Measurements from ENCODE around the gene FAM151A.

The FAM151A gene

DNA sequence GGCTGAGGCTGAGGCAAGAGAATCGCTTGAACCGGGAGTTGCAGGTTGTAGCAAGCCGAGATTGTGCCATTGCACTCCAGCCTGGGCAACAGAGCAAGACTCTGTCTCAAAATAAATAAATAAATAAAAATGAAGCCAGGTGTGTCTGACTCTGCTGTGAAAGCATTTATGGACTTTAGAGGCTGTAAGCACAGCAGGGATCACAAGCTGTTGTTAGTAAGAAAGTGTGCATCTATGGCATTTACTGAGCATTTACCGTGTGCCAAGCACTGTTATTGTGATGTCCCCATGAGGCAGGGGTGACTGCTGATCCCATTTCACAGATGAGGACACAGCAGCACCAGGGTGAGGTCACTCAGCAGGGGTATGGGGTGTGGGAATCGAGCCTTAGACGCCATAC lies 20.1 kb downstream of the FAM151A start:
- no peak for DNase-seq

DNA sequence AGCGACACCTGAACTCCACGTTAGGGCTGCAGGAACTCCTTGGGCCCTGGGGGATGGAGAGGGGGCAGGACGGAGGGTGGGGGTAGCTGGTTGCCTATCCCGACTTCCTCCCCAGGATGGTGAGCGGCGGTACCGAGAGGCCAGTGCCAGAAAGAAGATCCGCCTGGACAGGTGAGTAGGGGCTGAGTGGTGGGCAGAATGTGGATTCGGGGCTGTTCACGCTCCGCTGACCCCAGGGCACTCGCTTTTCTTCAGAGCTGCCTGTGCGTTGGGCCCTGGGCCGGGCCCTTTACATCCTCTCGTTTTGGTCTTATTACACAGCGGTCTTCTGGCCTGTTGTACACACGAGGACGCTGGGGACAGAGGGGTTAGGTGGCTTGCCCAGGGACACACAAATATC lies 20.8 kb downstream of the FAM151A start:
- no peak for DNase-seq

DNA sequence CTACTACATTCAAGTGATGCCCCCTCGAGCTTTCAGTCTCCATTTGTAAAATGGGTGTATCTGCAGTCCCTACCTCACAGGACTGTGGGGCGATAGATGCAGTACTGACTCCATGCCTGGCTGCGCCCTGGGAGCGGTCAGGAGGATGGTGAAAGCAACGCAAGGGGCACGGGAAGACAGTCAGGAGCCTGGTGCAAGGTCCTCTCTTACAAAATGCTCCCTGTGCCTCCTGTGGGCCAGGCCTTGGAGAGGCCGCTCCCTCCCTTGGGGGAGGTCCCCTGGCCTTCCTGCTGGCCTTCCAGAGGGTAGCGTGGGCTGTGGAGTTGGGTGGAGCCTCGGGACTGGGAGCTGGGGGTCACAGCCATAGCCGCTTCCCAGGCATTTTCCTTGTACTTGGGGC lies 21.6 kb downstream of the FAM151A start:
- no peak for DNase-seq

DNA sequence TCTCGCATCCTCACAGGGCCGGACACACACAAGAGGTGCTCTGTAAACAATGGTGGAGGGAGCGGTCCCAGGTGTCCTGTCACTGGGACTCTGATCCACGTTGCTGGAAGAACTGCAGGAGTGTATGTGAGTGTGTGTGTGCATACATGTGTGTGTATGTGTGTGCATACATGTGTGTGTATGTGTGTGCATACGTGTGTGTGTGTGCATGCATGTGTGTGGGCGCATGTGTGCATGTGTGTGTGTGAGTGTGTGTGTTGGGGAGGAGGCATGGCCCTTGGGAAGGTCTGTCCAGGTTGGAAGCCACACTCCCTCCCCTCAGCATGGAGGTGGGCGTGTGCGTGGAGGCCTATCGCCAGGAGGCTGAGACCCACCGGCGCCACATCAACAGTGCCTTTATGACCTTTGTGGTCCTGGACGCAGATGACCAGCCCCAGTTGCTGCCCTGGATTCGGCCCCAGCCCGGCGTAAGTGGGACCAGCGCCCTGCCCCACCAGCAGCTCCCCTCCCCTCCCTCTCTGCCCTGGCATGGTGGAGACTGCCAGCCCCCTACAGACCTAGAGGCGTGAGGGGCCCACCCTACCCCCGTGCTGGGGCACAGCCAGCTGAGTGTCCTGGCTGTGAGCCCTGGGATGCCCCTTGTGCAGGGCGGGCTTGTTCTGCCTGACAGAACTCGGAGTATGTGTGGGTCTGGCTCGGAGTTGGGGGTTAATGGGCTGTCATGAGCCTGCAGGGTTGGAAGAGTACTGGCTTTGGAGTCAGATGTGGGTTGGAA lies 22.2 kb downstream of the FAM151A start:
- DNase-seq, result no peak

DNA sequence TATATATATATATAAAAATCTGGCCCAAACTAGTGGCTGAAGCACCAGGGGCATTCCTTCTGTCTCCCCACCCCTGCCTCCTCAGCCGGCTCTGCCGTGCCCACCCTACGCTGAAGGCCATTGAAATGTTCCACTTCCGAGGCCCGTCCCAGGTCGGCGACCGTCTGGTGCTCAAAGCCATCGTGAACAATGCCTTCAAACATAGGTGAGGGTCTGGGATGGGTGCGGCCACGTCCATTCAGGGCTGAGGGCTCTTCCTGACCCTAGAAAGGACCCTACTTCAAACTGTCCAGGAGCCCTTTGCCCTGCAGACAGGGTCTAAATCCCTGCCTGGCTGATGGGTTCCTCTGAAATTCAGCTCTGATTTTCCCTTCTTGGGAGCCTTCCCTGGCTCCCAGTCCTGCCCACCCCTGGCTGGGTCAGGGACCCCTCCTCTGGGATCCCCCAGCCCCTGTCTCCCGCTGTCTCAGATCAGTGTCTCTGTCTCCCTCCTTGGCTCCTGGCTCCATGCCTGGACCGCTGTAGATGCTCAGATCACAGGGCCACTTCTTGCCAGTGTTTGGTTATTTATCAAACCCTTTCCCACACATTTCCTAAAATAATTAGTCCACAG lies 24.0 kb downstream of the FAM151A start:
- no peak for DNase-seq

DNA sequence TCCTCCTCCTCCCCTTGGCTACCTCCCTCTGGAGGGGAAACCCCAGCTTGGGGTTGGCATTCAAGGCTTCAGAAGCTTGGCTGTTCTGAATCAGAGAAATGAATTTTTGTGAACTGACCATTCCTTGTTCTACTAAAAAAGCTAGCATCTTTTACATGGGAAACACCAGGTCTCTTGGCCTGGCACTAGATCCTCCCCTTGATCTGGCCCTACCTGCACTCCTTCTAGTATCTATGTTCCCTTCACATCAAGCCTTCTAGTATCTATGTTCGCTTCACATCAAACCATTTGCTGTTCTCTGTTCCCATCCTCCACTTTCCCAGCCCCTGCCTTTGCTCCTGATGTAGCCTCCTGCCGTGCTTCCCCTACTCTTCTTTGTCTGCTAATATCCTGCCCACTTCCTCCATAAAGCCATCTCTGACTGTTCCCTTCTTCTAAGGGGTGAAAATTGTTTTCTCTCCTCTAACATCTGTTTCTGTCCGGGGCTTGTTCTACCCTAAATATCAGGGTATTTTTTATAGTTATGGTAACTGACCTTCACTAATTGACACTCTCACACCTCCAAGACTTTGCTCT lies 25.8 kb downstream of the FAM151A start:
- DNase-seq, result no peak

DNA sequence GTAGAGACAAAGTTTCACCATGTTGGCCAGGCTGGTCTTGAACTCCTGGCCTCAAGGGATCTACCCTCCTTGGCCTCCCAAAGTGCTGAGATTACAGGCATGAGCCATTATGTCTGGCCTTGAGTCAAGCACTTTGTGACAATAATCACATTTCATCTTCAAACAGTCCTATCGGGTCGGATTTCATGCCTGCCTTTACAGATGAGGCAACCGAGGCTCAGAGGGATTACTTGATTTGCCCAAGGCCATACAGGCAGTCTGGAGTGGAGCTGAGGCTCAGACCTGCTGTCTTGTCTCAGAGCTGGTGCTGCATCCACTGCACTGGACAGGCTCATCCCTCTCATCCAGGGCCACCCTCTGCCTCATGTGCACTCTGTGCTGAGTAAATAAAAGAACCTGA lies 26.6 kb downstream of the FAM151A start:
- no peak for DNase-seq

DNA sequence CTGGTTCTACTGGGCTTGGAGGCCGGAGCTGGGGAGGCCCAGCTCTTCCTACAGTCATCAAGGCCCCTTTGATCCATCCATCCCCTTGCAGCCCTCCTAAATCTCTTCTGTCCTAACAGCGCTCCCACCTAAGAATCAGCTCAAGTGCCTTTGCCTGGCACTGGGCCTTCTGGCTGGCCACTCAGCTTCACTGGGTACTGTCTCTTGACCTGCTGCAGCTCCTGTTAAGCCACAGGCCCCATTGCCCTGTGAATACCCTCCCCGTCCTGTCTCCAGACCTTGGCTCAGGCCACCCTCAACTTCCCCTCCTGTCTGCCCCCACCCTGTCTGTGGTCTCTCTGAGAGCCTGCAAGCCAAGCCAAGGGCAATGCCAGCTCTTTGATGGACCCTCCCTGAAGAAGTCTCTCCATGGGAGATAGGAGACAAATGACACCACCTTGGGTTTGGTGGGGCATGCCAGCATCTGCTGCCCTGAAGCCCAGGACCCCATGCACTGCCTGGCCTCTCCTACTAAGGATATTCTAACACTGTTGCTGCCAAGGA lies 27.3 kb downstream of the FAM151A start:
- no peak for DNase-seq

DNA sequence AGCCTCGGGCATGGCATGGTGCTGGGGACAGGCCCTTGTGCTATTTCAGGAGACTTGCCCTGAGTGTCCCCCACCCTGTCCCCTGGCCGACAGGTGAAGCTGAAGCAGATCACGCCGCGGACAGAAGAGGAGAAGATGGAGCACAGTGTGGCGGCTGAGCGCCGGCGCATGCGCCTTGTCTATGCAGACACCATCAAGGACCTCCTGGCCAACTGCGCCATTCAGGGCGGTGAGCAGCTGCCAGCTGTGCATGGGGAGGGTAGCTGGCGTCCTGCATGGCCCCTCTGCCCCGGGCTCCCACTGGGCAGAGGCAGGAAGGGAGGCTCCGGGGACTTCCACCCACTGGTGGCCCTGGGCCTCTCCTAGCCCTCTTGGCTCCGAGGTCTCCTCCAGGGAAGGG lies 28.9 kb downstream of the FAM151A start:
- DNase-seq, result no peak

DNA sequence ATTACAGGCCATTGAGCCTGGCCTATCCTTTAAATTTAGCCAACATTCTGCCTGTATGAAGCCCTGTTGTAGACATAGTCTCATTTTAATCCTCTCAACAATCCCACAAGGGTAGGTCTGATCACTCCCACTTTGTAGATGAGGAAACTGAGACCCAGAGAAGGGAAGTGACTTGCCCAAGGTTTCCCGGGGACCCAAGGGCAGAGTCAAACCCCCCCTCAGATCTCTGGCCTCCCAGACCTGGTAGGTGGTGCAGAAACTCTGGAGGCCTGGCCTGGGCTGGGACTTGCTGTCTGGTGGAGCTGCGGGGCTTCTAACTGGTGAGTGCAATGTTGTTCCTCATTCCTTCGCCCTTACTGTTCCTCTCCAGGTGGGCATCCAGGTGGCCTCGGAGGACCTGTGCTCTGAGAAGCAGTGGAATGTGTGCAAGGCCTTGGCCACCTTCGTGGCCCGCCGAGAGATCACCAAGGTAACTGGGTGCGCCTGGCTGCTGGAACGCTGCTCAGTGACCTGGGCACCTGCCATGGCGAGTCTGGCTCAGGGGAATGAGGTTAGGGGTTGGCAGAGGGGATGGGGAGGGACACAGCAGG lies 29.7 kb downstream of the FAM151A start:
- no peak for DNase-seq

DNA sequence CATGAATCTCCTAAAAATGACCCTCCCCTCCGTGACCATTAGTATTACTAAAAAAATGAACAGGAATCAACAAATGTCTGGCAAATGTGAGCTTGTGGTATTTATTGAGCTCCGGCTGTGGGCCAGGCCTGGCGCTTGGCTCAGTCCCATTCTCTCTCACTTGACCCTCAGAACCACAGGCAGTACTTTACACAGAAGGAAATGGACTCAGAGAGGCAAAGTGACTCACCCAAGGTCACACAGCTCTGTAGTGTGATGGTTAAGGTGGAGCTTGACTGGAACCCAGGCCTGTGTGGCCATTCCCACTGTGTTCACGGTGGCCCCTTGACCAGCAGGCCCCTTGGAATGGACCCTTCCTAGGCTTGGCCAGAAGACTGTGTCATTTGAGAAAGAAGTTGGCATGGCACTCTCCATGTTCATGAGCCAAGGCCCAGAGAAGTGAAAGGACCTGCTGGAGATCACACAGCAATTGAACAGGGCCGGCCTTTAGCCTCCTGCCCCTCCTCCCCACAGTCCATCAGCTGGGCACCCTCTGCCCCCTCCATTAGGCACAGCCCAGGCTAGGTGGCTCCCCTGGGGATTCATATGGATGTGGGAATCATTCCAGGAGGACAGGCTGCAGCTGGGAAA lies 32.1 kb downstream of the FAM151A start:
- DNase-seq, result no peak

DNA sequence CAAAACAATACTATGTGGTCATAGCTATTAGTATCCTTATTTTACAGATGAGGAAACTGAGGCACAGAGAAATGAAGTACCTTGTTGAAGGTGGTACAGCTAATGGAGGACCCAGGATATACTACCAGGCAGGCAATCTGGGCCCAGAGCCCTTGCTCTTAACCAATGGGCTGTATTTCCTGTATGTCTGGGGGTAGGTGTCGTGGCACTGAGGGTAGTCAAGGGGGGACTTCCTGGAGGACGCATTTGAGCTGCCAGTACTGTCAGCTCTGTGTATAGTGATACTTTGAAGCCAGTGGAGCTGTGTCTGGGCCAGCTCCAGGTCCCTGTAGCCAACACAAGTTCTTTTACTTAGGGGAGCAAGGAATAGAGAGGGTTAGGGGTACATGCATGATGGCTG lies 34.9 kb downstream of the FAM151A start:
- DNase-seq, result no peak

DNA sequence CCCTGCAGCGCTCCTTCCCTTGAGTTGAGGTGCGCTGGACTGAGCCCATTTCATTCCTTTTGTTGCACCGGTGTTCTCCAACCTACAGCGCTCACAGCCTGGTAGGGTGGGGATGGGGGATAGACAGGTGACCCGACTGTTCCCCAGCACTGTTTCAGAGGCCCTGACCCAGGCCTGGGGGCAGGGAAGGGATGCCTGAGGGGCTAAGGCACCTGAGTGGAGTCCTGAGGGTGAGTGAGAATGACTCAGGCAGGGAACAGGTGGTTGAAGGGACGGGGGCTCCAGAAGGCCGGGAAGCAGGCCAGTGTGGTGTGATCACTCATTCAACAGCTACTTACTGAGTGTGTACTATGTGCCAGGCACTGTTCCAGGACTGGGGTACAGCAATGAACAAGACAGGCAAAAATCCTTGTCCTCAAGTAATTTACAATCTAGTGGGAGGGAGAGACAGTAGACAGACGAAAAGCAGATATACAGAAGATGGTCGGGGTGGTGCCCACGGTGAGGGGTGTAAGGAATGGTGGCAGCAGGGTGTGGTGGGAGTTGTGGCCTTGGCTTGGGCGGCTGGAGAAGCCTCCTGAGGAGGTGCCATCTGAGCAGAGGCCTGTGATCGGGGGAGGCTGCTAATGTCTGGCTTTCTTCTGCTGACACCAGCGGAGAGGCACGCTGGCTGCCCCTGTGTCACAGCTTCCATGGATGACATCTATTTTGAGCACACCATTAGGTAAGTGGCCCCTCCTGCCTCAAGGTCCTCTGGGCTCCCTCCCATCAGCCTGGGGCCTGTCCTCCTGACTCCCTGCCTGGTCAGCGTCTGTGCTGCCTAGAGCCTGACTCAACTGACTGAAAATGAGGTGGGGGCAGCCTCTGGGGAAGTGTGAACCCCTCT lies 37.9 kb downstream of the FAM151A start:
- DNase-seq, result no peak

DNA sequence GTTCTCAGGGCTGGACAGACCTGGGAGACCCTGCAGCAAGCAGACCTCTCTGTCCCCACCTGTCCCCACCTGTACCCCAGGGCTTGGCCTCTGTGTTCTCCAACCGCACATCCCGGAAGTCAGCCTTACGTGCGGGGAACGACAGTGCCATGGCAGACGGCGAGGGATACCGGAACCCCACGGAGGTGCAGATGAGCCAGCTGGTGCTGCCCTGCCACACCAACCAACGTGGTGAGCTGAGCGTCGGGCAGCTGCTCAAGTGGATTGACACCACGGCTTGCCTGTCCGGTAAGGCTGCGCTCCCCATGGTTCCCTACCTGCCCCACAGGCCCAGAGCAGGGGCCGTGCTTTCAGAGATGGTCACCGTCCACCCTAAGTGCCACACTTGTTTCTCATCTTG lies 38.8 kb downstream of the FAM151A start:
- no peak for DNase-seq

DNA sequence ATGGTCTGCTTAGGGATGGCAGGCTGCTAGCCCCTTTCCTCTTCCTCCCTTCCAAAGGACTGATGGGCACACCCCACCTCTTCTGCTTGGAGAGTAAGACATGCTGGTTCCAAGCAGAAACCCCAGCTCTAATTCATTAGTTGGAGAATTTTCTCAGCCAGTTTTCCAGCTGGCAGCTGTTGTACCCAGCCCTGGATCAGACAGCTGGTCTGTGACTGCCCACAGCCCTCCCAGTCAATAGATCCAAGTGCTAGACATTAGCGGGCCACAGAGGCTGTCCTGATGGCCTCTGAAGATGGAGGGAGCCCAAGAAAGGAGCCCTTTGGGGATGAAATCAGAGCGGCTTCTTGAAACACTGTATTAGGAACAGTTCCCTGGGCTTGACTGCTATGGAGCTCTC lies 39.5 kb downstream of the FAM151A start:
- no peak for DNase-seq

DNA sequence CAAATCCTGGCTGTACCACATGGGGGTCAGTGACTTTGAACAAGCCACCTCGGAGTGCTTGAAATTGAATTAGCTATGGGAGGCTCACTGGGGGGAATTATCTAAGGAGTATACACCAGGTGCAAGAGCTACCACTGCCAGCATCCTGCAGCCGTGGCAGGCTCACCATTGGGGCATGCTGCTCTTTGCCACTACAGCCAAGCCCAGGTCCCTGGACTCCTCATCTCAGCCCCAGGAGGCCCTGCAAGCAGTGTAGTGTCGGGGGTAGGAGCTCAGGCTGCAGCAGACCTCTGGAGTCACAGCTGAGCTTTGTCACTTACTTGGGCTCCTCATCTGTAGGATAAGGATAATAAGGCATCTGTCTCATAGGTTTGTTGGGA lies 40.0 kb downstream of the FAM151A start:
- DNase-seq, result no peak

DNA sequence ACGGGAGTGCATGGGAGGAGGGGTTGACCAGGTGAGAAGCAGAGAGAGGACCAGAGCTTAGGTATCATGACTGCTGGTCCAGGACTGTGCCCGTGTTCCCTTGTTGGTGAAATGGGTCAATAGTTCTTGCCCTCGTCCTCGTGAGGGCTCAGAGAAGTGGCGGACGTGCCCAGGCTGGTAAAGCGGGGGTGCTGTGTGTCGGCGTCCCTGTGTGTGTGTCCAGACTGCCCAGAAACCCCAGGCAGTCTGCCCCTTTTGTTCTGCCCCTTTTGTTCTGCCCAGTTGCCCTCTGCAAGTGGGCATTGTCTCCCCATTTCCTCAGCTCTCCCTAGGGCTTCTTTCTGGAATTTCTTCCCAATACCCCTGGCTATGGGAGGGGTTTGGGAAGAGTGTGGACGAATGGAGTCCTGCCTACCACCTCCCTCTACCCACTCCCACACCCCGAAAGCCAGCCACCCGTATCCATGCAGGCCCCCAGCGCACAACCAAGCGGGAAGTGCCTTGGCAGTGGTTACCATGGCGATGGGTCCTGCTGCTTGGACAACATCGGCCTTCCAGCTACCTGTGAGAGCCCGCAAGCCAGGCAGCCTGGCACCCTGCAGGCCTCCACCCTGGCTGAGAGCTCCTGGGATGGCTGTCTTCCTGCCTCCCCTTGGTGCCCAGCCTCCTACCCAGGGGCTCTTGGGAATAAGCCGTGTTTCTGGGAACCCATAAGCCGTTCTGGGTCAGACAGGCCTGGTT lies 40.6 kb downstream of the FAM151A start:
- DNase-seq, result no peak

DNA sequence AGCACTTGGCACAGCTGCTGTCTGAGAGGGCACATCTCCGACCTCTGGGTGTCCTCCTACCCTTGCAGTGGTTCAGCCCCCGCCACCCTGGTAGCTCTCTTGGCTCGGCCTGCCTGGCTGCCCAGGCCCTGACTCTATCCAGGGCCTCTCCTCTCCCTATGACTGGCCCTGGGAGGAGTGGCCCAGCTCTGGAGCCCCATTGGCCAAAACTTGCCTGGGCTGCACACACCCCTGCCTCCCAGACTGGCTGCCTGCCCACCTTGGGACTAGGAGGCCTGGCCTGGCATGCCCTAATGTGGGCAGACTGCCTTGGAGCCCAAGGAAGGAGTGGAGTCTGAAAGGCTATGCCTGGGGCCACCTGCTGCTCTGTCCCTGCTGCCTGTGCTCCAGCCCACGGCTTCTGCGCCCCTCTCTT lies 41.7 kb downstream of the FAM151A start:
- no peak for DNase-seq

DNA sequence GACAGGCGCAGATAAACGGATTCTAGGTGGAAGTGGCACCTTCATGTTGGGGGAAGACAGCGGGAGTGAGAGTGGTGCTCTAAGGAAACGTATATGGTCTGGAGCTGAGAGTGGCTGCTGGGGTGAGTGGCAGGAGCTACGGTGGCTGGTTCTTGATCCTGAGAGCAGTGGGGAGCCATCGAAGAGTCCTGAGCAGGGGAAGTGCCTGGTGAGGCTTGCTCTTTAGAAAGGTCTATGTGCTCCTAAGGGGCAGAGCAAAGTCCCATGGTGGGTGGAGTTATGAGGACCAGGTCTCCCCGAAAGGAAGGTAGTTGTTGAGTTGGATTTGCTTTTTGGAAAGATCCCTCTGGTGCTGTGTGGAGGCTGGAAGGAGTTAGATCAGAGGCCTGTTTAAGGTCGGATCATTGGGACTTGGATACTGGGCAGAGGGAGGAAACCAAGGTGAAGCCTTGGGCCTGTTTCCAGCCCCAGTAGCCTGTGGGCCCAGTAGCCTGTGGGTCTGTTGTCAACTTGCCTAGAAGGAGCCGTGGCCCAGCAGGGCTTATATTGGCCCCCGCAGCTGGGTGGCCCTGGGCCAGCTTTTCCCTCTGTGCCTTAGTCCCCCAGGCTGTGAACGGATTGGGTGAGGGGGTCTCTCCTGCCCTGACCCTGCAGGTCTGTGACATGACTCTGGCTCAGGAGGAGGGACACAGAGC lies 42.3 kb downstream of the FAM151A start:
- no peak for DNase-seq

DNA sequence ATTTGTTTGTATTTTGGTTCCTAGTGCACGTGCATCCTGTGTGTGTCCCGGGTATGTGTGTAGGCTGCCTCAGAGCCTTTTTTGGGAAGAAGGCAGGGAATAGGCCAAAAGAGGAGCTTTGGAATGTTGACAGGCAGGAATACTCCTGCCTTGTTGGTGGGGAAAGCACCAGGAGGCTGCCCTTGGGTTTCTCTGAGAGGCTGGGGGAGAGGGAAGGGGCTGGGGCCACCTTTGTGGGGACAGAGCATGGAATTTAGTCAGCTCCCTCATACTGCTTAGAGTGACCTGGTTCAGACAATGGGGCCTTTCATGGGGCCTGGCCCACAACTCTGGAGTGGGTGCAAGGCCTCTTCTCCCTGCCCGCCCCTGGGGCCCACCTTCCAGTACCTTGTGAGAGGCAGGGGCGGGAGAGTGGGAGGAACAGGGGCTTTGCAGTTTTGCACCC lies 44.0 kb downstream of the FAM151A start:
- no peak for DNase-seq

DNA sequence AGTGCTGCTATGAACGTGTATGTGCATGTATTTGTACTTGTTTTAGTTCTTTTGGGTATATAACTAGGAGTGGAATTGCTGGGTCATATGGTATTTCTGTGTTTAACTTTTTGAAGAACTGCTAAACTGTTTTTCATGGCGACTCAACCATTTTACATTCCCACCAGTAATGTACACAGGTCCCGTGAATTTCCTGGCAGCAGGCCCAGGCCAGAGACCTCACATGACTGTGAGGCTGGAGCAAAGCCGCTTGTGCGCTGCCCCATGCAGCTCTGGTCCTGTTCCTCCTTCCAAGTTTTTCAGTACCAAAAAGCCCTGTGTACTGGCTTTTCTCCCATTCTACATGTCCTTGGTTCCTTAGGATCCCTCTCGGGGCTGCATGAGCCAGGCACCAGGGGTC lies 45.7 kb downstream of the FAM151A start:
- DNase-seq, result no peak

All from activated gamma-delta T cell (primary cell).